K562 (cell line): Measurements from ENCODE around the gene ANKRD10. TPM values are rescaled to one million over a fixed set of nuclear protein-coding genes. Genes with fewer than 3 reads are reported as not detected.

Experiments
- ATAC-seq: fragments of 200-7000 bp; cut with Tn5 transposase; 3 replicates; pipeline ENCODE4 v1.9.1; 2020; ENCODE audit warnings: moderate library complexity
- BruUV-seq: library from RNA; stranded (reverse); fragments of 400-500 nt; replicated peaks from 2 replicates; lab custom pipeline; 2021; lab: Mats Ljungman, UMichigan
- CTCF ChIA-PET: fragments of 300-600 bp; formaldehyde crosslinking; extraction: SDS; loops from one replicate; lab custom pipeline; 2021; ENCODE audit warnings: low intra/inter-chr PET ratio; lab: Yijun Ruan, JAX
- POLR2A ChIA-PET: fragments of 300-600, 350-650 bp; sonication (Branson Sonifier 250); formaldehyde crosslinking; extraction: SDS; loops from one replicate; lab custom pipeline; 2021; ENCODE audit warnings: antibody characterized with exemption, inconsistent platforms; lab: Yijun Ruan, JAX
- DNase-seq, 4 experiments: peaks; one replicate each; pipeline versions ENCODE4 v3.0.0 to v3.0.0-alpha.2; 2011 to 2018; ENCODE audit warnings: low spot score in 3 of 4, mixed read lengths in 3 of 4; ENCODE audit errors: extremely low read depth in 1 of 4
- FAIRE-seq: peaks from 2 replicates; lab custom pipeline; 2011; peaks lifted over from hg19 to GRCh38; lab: Jason Lieb, UNC
- H2AFZ ChIP-seq: 2 replicates; pipeline ENCODE4 v1.6.0; 2011; ENCODE audit warnings: low read depth, low read length, control low read depth, inconsistent platforms
- H3K27ac ChIP-seq: fragments of 200-600 bp; 3 replicates; pipeline ENCODE4 v1.8.0; 2011; ENCODE audit warnings: low read depth, mild to moderate bottlenecking, control low read depth, inconsistent platforms, low read length, moderate library complexity, mixed read lengths; ENCODE audit errors: extremely low read depth
- H3K27me3 ChIP-seq, 2 experiments: fragments of 300-600 bp in 1 of 2; 2 replicates in 1 of 2; 3 replicates in 1 of 2; pipeline versions ENCODE4 v1.6.0 to v1.8.0; 2011; ENCODE audit warnings: inconsistent platforms in 2 of 2, low read length in 2 of 2, mild to moderate bottlenecking in 1 of 2, mixed read lengths in 1 of 2, moderate library complexity in 1 of 2; ENCODE audit not compliant: control insufficient read depth in 2 of 2, insufficient read depth in 2 of 2
- H3K36me3 ChIP-seq: fragments of 300-600 bp; 3 replicates; pipeline ENCODE4 v1.8.0; 2011; ENCODE audit warnings: mild to moderate bottlenecking, low read length, inconsistent platforms; ENCODE audit not compliant: control insufficient read depth, insufficient read depth
- H3K4me1 ChIP-seq, 2 experiments: fragments of 200-600 bp in 1 of 2; replicated peaks in 1 of 2; 2 replicates in 1 of 2; 3 replicates in 1 of 2; pipeline versions ENCODE4 v1.5.1 to v1.8.0; 2011; ENCODE audit warnings: inconsistent platforms in 2 of 2, low read length in 2 of 2, mild to moderate bottlenecking in 1 of 2, mixed read lengths in 1 of 2, moderate library complexity in 1 of 2; ENCODE audit not compliant: control insufficient read depth in 2 of 2, insufficient read depth in 2 of 2
- H3K4me2 ChIP-seq: 2 replicates; pipeline ENCODE4 v1.6.1; 2011; ENCODE audit warnings: low read length, control low read depth, inconsistent platforms, mixed read lengths; ENCODE audit not compliant: insufficient read depth
- H3K4me3 ChIP-seq: fragments of 200-600 bp; sonication (generic), shearing (Covaris generic); 2 replicates; pipeline ENCODE4 v1.5.1; 2016; ENCODE audit warnings: control low read depth, inconsistent platforms
- H3K79me2 ChIP-seq: fragments of 200-600 bp; 3 replicates; pipeline ENCODE4 v1.8.0; 2011; ENCODE audit warnings: low read length, inconsistent platforms; ENCODE audit not compliant: control insufficient read depth, insufficient read depth
- H3K9ac ChIP-seq, 2 experiments: 2 replicates each; pipeline versions ENCODE4 v1.6.0 to v1.6.1; 2011; ENCODE audit warnings: low read depth in 2 of 2, low read length in 2 of 2, control low read depth in 1 of 2, inconsistent platforms in 1 of 2, mild to moderate bottlenecking in 1 of 2, mixed read lengths in 1 of 2; ENCODE audit not compliant: insufficient read depth in 1 of 2
- H3K9me1 ChIP-seq: one replicate; pipeline ENCODE4 v1.6.0; 2011; ENCODE audit warnings: inconsistent platforms, mild to moderate bottlenecking, low read length, moderate library complexity; ENCODE audit not compliant: control insufficient read depth, insufficient read depth
- H3K9me3 ChIP-seq: replicated peaks from 2 replicates; pipeline ENCODE4 v1.5.1; 2011; ENCODE audit warnings: low read depth, low read length, inconsistent platforms; ENCODE audit not compliant: control insufficient read depth, insufficient read depth
- H4K20me1 ChIP-seq: replicated peaks from 2 replicates; pipeline ENCODE4 v1.6.1; 2011; ENCODE audit warnings: low read length, inconsistent platforms, mixed read lengths; ENCODE audit not compliant: control insufficient read depth, insufficient read depth
- TRIM24 ChIP-seq, 2 experiments: fragments of 450-650 bp; IDR thresholded peaks; 2 replicates each; pipeline ENCODE4 v1.6.1; 2016
- ZNF280A ChIP-seq: fragments of 450-650 bp; IDR thresholded peaks from 2 replicates; pipeline ENCODE4 v1.6.1; 2018; ENCODE audit warnings: mild to moderate bottlenecking, low read depth; ENCODE audit not compliant: partially characterized antibody
- WGBS: fragments of 100-300 bp; shearing (Covaris generic); methylation state at CpG from one replicate; pipeline ENCODE4 v1.1.6; 2016; ENCODE audit warnings: low coverage, mixed read lengths; ENCODE audit not compliant: insufficient coverage; ENCODE audit errors: missing lambda C conversion rate; 5-methylcytosine and 5-hydroxymethylcytosine counted together
- in situ Hi-C: fragments of 300-500 bp; cut with MboI; formaldehyde crosslinking; loops from 4 replicates; pipeline ENCODE4 v1.15.0; 2018; ENCODE audit warnings: inconsistent platforms, mixed read lengths
- intact Hi-C: fragments of 100-400 bp; cut with micrococcal nuclease; formaldehyde crosslinking; loops from 2 replicates; pipeline ENCODE4 v1.14.2; 2022
- polyA plus RNA-seq, 8 experiments: library from polyadenylated mRNA; depleted of rRNA in 4 of 8; stranded (reverse) in 5 of 8; unstranded in 3 of 8; fragments of >200 nt; fragmentation: Nextera tagmentation in 2 of 8; fragmentation: Illumina TruSeq in 1 of 8; extraction: Ambion mirVana in 2 of 8; extraction: Trizol in 1 of 8; gene quantifications; 2 replicates each; pipeline versions ENCODE4 v1.2.1 to v1.2.3, GENCODE V29; 2011 to 2014; ENCODE audit warnings: inconsistent platforms in 1 of 8, missing spikeins in 1 of 8
- total RNA-seq, 7 experiments: library from RNA; depleted of rRNA in 6 of 7; stranded (reverse); fragments of >200 nt in 6 of 7; fragmentation: Illumina TruSeq in 2 of 7; extraction: Trizol in 2 of 7; gene quantifications; 2 replicates each; pipeline versions ENCODE4 v1.2.1 to v1.2.3, GENCODE V29; 2011 to 2021; ENCODE audit warnings: low replicate concordance in 1 of 7
- TF ChIP-seq, protein P1 (sequence below): fragments of 250-450 bp; sonication (Bioruptor Pico); IDR thresholded peaks from 2 replicates; pipeline ENCODE4 v1.5.0; 2021

ANKRD10 gene
- total and polyA plus RNA-seq, 9 of the 15 experiments (the other 6 are each of a cell fraction or from before 2014, with no cell fraction given): 21.7 to 183 (median 45.0) TPM

DNA sequence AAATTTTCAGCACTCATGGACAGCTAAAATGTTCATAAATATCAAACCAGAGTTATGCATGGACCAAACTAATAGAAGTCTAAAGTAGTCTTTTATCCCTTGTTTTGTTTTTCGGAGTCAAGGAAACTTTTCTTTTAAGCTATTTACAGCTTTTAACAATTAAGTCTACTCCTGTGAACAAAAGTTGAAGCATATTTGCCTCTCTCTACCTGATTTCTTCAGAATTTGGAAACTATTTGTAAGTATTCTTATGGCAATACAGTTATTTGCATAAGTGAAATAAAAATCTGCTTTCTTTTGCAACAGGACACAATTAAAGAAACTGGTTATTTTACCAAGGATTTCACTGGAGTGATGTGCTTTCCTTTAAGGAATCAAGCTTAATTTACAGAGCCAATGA is 47.1 kb upstream of the ANKRD10 start:
- Histone ChIP-seq H3K36me3 (no peaks in the 10 kb centered on the region), H3K9ac (no peak overlapping the region), H3K9me3 (peaks cover 15% of the 10 kb centered on the region), H3K27ac (no peak overlapping the region), H3K4me1 (peaks cover 0 to 32% of the 10 kb centered on the region in 2 experiments; a peak in 3 of 5 replicates), H3K9me1 (no peaks in the 10 kb centered on the region), H3K27me3 (no peaks in the 10 kb centered on the region), H3K4me3 (no peak overlapping the region), H4K20me1 (no peaks in the 10 kb centered on the region), H2AFZ (no peak overlapping the region), H3K79me2 (peaks cover 12% of the 10 kb centered on the region; the same call in 2 of the 3 replicates), H3K4me2 (no peak overlapping the region)
- POLR2A ChIA-PET: no interaction called here
- CTCF ChIA-PET: no interaction called here
- in situ Hi-C loops (no loop called here), intact Hi-C loops (no loop called here)
- no peak for DNase-seq
- WGBS: 94% methylated on average over 1 of the region's 1 CpG
- peak; percentile 63 for TF ChIP-seq ZNF280A
- TF ChIP-seq, protein P1, sequence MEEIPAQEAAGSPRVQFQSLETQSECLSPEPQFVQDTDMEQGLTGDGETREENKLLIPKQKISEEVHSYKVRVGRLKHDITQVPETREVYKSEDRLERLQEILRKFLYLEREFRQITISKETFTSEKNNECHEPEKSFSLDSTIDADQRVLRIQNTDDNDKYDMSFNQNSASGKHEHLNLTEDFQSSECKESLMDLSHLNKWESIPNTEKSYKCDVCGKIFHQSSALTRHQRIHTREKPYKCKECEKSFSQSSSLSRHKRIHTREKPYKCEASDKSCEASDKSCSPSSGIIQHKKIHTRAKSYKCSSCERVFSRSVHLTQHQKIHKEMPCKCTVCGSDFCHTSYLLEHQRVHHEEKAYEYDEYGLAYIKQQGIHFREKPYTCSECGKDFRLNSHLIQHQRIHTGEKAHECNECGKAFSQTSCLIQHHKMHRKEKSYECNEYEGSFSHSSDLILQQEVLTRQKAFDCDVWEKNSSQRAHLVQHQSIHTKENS (CRISPR knock-in tag): no peak
- peak in 1 of 2 experiments; percentile 18; a peak in 1 of 4 replicates for TF ChIP-seq TRIM24 (IDR thresholded peaks at IDR 0.05)
- FAIRE-seq: no peak
- ATAC-seq: no peak
- BruUV-seq: no TSS peak
